ENCODE measurements around the gene BCL2L13.
A peak's percentile ranks its signal among the peaks of the same experiment; 100 is the strongest.

BCL2L13 gene

GRCh38 chr22:17772249-17772957, 133.8 kb downstream of the BCL2L13 start:
- Mint-ChIP-seq H3K9me3 (no peaks in the 10 kb centered on the region), H3K4me1 (peaks cover 91% of the 10 kb centered on the region), H3K27ac (peak overlapping the region in 1 of 2 donors; percentile 77), H3K27me3 (no peaks in the 10 kb centered on the region), H3K4me3 (peak overlapping the region; percentile 82 to 90)
- DNase-seq = no peak
- ATAC-seq = no peak

- H3K4me1 Mint-ChIP-seq = peaks cover 91% of the 10 kb centered on the region
- H3K4me3 Mint-ChIP-seq = peak overlapping the region; percentile 82 to 90
- no peak for DNase-seq
- no peaks in the 10 kb centered on the region for H3K27me3 Mint-ChIP-seq
- peak overlapping the region in 1 of 2 donors; percentile 77 for H3K27ac Mint-ChIP-seq
- no peak for ATAC-seq
- H3K9me3 Mint-ChIP-seq = no peaks in the 10 kb centered on the region
Measured at GRCh38 chr22:17772958-17773605, 134.5 kb downstream of the BCL2L13 start.

GRCh38 chr22:17773606-17774205, 135.1 kb downstream of the BCL2L13 start:
- DNase-seq (peak; percentile 68 to 76), ATAC-seq (peak; percentile 72)
- H3K27ac Mint-ChIP-seq = no peak overlapping the region
- no peaks in the 10 kb centered on the region for H3K27me3 Mint-ChIP-seq
- H3K9me3 Mint-ChIP-seq = no peaks in the 10 kb centered on the region
- H3K4me1 Mint-ChIP-seq = peaks cover 91% of the 10 kb centered on the region
- H3K4me3 Mint-ChIP-seq = peak overlapping the region; percentile 82 to 90

- Mint-ChIP-seq H3K4me1 (peaks cover 92% of the 10 kb centered on the region), H3K4me3 (peak within 1 kb of the TSS; percentile 82 to 90), H3K27ac (peak within 1 kb of the TSS in 1 of 2 donors; percentile 60), H3K27me3 (no peaks in the 10 kb centered on the region), H3K9me3 (no peaks in the 10 kb centered on the region)
- ATAC-seq (peak; percentile 16), DNase-seq (no peak)
Measured at GRCh38 chr22:17774206-17774925, 135.8 kb downstream of the BCL2L13 start, which contains the start of gene BID. Gene BID (minus strand): TSS chr22:17774469. CDS start chr22:17750116, 24,353 bp downstream.

GRCh38 chr22:17774926-17775685, 136.5 kb downstream of the BCL2L13 start:
- Mint-ChIP-seq H3K9me3 (no peaks in the 10 kb centered on the region), H3K27ac (peak overlapping the region in 1 of 2 donors; percentile 60), H3K4me3 (peak overlapping the region; percentile 23 to 90), H3K4me1 (peaks cover 92% of the 10 kb centered on the region), H3K27me3 (no peaks in the 10 kb centered on the region)
- ATAC-seq (no peak), DNase-seq (no peak)

GRCh38 chr22:17775781-17776465, 137.4 kb downstream of the BCL2L13 start:
- peak overlapping the region in 1 of 2 donors; percentile 1 for H3K27ac Mint-ChIP-seq
- H3K4me1 Mint-ChIP-seq = peaks cover 92% of the 10 kb centered on the region
- no peaks in the 10 kb centered on the region for H3K27me3 Mint-ChIP-seq
- no peaks in the 10 kb centered on the region for H3K9me3 Mint-ChIP-seq
- peak overlapping the region; percentile 64 to 90 for H3K4me3 Mint-ChIP-seq
- no peak for ATAC-seq
- DNase-seq = no peak

- H3K27ac Mint-ChIP-seq = peak overlapping the region; percentile 91 to 99
- peaks cover 92% of the 10 kb centered on the region for H3K4me1 Mint-ChIP-seq
- H3K27me3 Mint-ChIP-seq = no peaks in the 10 kb centered on the region
Measured at GRCh38 chr22:17777005-17777716, 138.6 kb downstream of the BCL2L13 start.

GRCh38 chr22:17777717-17778044, 139.1 kb downstream of the BCL2L13 start:
- Mint-ChIP-seq H3K27me3 (no peaks in the 10 kb centered on the region), H3K9me3 (no peaks in the 10 kb centered on the region), H3K4me1 (peaks cover 92% of the 10 kb centered on the region), H3K27ac (peak overlapping the region in 1 of 2 donors; percentile 99), H3K4me3 (peak overlapping the region; percentile 77 to 90)
- ATAC-seq = no peak
- no peak for DNase-seq

More at GRCh38 chr22:17777005-17777716, 138.6 kb downstream of the BCL2L13 start:
- H3K4me3 Mint-ChIP-seq = peak overlapping the region; percentile 77 to 90
- ATAC-seq (peak; percentile 54), DNase-seq (peak; percentile 67 to 83)
- no peaks in the 10 kb centered on the region for H3K9me3 Mint-ChIP-seq

GRCh38 chr22:17778412-17778976, 139.9 kb downstream of the BCL2L13 start:
- peaks cover 91% of the 10 kb centered on the region for H3K4me1 Mint-ChIP-seq
- peak overlapping the region in 1 of 2 donors; percentile 49 for H3K27ac Mint-ChIP-seq
- ATAC-seq = no peak

GRCh38 chr22:17779286-17780115, 140.9 kb downstream of the BCL2L13 start:
- Mint-ChIP-seq H3K4me3 (peak overlapping the region; percentile 61 to 90), H3K4me1 (peaks cover 94% of the 10 kb centered on the region), H3K27ac (peak overlapping the region in 1 of 2 donors; percentile 83), H3K9me3 (no peaks in the 10 kb centered on the region), H3K27me3 (no peaks in the 10 kb centered on the region)
- DNase-seq (peak; percentile 59 to 60), ATAC-seq (no peak)

More at GRCh38 chr22:17778412-17778976, 139.9 kb downstream of the BCL2L13 start:
- no peak for DNase-seq
- peak overlapping the region in 1 of 2 donors; percentile 90 for H3K4me3 Mint-ChIP-seq
- H3K9me3 Mint-ChIP-seq = no peaks in the 10 kb centered on the region
- H3K27me3 Mint-ChIP-seq = no peaks in the 10 kb centered on the region

- peak overlapping the region; percentile 61 to 90 for H3K4me3 Mint-ChIP-seq
- H3K27me3 Mint-ChIP-seq = no peaks in the 10 kb centered on the region
Measured at GRCh38 chr22:17780116-17780740, 141.7 kb downstream of the BCL2L13 start.

More at GRCh38 chr22:17780116-17780740, 141.7 kb downstream of the BCL2L13 start:
- Mint-ChIP-seq H3K9me3 (no peaks in the 10 kb centered on the region), H3K27ac (no peak overlapping the region), H3K4me1 (peaks cover 87% of the 10 kb centered on the region)
- ATAC-seq = peak; percentile 29
- DNase-seq = peak; percentile 56 to 65
